ENCODE measurements around the gene ADAMTSL1.

Gene ADAMTSL1

DNA sequence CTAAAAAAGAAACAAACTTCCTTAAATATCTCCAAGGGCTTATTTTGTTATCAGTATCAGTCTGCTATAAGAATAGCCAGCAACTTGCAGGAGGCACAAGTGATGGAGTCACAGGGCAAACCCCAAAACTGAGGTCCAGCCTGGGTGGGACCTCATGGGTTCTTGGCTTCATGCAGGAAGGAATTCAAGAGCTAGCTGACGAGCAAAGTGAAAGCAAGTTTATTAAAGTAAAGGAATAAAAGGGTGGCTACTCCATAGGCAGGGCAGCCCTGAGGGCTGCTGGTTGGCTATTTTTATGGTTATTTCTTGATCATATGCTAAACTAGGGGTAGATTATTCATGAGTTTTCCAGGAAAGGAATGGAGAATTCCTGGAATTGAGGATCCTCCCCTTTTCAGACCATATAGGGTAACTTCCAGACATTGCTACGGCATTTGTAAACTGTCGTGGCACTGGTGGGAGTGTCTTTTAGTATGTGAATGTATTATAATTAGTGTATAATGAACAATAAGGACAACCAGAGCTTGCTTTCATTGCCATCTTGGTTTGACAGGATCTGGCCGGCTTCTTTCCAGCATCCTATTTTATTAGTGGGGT lies 231.9 kb downstream of the ADAMTSL1 start:
- no peak for DNase-seq

GRCh38 chr9:18706648-18707047 lies 232.7 kb downstream of the ADAMTSL1 start:
- DNase-seq, result no peak

GRCh38 chr9:18707061-18707461 lies 233.1 kb downstream of the ADAMTSL1 start:
- DNase-seq, result no peak

GRCh38 chr9:18707489-18708205 lies 233.7 kb downstream of the ADAMTSL1 start:
- no peak for DNase-seq

DNA sequence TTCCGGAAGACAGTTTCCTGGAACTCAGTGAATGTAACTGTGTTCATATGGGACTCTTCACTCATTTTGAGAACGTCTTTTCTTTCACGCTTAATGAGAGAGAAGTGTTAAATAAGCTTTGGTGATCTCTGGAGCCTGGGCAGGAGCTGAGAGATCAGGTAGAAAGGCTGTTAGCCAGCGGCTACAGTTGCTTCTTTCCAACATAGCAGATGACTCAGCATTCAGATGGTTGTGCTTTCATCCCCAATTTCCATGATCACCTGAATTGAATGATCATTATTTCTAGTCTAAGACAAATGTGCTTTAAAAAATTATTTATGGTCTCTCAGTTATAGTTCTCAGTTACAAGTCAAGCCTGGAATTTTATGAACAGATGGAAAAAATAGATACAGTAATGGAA lies 234.5 kb downstream of the ADAMTSL1 start:
- DNase-seq, result no peak

DNA sequence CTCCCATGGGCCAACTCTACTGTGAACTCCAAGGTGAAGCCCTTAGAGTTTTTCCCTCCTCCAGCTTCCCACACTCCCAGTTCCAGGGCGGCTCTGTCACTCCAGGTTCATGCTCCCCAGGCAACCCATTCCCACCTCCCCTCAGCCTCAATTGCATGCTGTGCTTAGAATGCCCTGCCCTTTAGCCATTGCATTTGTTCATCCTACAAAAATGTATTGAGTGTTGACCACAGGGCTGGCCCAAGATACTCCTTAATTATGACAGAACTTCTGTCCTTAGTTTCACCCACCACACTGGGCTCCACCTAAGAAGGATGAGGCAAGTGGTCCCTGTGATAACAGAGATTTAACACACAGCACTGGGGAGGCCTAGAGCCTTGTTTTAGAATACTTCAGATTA lies 236.1 kb downstream of the ADAMTSL1 start:
- no peak for DNase-seq

GRCh38 chr9:18717759-18718158 lies 243.8 kb downstream of the ADAMTSL1 start:
- no peak for DNase-seq

DNA sequence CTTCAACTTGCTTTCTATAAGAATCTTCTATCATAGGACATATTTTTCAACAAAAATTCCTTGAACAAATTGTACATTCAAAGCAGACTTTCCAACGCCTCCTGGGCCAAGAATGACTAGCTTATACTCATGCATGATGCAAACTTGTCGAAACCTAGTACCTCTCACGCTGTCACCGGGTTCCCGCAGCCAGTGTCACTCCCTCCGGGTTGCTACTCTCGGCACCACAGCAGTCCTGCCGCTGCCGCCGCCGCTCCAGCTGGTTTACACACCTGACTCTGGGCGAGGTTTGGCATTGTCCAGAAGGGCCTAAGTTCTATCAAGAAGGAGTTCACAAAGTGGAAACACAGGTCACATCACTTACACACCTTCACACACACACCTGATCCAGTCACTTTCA lies 244.4 kb downstream of the ADAMTSL1 start:
- DNase-seq, result no peak

- no peak for DNase-seq
Measured at GRCh38 chr9:18718932-18719331, 245.0 kb downstream of the ADAMTSL1 start.

DNA sequence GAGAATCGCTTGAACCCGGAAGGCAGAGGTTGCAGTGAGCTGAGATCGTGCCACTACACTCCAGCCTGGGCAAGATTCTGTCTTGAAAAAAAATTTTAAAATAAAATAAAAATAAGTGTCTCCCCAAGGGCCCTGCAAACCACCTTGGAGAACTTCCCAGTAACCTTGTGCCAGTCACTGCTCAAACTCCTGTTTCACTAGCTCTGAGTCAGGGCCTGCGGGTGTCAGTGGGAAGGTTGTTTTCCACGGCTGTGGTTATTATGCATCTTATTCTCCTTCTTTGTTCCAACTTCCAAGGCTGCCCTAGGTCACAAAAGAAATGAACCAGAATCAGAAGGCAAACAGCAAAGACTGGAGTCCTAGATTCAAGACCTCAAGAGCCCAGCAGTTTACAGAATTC lies 246.7 kb downstream of the ADAMTSL1 start:
- DNase-seq, result no peak

DNA sequence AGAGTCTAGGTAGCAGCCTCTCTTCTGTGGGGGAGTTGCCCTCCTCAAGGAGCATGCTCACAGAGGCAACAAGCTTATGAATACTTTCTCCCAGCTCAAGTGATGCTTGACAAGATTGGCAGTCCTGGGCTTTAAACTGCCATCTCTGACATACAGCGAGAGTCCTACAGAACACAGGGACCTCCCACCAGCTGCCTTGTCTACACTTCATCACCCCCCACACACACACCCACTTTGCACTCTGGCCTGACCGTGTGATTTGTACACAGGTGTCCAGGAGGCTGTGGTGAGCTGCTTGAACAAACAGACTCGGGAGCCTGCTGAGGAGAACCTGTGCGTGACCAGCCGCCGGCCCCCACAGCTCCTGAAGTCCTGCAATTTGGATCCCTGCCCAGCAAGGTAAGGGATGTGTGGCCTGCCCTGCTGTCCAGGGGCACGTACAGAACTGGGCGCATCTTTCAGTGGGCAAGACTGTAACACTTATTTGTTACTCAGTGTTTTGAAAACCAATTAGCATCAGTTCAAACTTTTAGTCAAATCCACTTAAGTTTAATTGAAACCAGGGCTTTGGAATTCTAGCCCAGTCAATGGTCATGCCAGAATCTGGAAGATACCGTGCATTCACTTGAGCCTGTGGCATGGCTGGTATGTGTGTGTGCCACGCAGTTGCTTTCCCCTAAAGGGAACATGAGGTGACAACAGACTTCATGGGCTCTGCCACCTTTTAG lies 247.5 kb downstream of the ADAMTSL1 start:
- no peak for DNase-seq

DNA sequence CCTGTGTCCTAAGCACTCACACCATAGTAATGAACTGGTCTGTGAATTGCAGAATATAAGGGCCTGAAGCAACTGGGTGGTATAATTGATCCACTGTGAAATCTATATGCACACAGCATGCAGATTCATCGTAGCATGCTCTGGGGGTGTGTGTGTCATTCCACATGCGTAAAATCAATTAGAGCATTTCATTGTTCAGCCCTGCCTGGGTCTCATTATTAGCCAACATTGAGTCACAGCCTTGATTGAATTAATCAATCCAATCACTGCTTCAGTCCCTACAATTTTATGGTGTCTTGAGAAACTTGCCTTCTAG lies 248.0 kb downstream of the ADAMTSL1 start:
- no peak for DNase-seq

- no peak for DNase-seq
Measured at GRCh38 chr9:18722882-18723281, 248.9 kb downstream of the ADAMTSL1 start.

DNA sequence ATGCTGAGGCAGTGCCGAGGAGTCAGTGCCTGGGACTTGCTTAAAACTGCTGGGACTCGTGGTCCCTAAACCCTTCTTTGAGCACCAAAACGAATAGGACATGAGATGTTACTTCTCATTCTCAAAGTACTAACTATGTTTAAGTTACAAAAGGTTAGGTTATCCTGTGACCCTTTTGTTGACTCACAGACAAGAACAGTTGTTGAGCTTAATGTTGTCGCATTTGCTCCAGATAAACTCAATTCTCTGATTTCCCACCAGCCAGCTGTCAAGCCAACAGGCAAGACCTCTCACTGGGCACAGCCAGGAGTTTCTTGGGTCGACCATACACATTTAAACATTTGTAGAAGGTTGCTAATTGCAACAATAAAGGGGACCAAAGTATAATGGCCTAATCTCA lies 249.4 kb downstream of the ADAMTSL1 start:
- DNase-seq, result no peak

DNA sequence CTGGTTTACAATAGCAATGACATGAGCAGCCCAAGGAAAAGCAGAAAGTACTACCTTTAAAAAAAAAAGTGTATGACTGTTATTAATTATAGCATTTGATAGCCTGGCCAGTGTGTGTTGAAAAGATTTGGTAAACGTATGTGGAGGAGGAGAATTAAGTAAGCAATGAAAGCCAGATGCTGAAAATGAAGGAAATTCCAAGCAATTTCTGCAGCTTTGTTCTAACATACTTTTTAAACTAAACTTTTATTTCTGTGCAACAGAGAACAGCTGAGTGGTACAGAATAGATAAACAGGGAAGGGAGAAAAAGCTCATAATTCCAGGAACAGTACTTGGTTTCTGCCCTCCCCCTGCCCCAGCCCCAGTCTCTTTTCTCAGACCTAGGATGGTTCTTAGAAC lies 252.6 kb downstream of the ADAMTSL1 start:
- no peak for DNase-seq

DNA sequence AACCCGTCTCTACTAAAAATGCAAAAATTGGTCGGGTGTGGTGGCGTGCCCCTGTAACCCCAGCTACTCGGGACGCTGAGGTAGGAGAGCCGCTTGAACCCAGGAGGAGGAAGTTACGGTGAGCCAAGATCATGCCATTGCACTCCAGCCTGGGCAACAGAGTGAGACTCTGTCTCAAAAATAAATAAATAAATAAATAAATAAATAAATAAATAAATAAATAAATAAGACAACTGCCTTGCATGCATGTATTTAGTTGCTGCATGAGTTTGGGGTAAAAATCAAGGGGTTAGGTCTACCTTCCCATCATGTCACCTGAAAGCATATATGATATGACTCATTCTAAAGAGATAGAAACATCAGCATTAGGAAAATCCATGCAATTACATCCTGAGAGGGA lies 254.0 kb downstream of the ADAMTSL1 start:
- no peak for DNase-seq

DNA sequence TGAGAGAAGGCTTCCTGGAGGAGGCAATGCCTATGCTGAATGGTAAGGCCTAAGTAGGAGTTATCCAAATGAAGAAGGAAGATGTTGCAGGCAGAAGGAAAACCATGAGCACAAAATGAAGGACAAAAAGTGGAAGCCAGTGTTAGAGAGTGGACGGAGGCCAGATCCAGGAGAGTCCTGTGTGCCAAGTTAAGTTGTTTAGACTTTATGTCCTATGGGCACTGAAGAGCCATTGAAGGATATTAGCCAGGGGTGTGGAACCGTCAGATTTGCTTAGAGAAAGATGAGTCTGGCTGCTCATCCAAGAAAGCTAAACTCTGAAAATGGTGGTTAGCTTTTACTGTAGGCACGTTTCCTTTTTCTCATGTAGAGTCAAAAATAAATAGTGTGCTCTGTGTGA lies 254.7 kb downstream of the ADAMTSL1 start:
- DNase-seq, result no peak

GRCh38 chr9:18730241-18730640 lies 256.3 kb downstream of the ADAMTSL1 start:
- no peak for DNase-seq

GRCh38 chr9:18739127-18739526 lies 265.2 kb downstream of the ADAMTSL1 start:
- no peak for DNase-seq

GRCh38 chr9:18739641-18740318 lies 265.8 kb downstream of the ADAMTSL1 start:
- DNase-seq, result no peak

GRCh38 chr9:18741359-18741758 lies 267.4 kb downstream of the ADAMTSL1 start:
- no peak for DNase-seq

DNA sequence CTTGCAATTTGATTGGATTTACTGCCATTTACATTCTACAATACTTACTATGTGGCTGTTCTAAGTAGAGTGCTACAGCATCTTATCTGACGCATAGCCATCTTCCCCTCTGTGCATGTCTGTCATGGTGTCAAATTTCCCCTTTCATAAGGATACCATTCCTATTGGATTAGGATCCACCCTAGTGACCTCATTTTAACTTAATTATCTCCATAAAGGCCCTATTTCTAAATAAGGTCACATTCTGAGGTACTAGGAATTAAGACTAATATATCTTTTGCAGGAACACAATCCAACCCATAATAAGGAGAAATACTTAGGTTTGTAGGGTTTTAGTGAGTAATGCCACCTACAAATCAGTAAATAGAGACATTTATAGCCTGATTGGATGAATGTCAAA lies 268.0 kb downstream of the ADAMTSL1 start:
- no peak for DNase-seq

GRCh38 chr9:18743421-18743820 lies 269.5 kb downstream of the ADAMTSL1 start:
- DNase-seq, result no peak

DNA sequence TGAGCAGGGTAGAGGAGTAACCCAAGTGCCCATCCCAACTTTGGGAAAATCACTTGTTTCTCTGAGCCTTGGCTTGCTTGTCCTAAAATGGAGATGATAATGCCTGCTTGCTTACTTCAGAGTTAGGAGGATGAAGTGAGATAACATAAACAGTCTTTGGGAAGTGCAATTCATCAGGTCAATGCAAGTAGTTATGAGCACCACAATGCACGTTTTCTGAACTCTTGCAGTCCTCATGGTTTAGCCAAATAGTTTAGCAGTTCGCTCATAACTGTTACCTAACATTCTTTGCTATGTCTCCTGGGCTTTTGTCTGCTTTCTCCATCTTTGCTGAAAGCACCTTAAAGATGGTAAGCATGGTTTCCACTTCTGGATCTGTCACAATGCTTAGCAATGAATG lies 270.0 kb downstream of the ADAMTSL1 start:
- DNase-seq, result no peak

Measured in NCI-H1417 treated with DMSO at 0.1 percent for 48 hours (cell line).